H9 (cell line): ENCODE data around the gene ZNF469. TPM values are rescaled to one million over a fixed set of nuclear protein-coding genes. Genes with fewer than 3 reads are reported as not detected.

Source experiments
- DNase-seq: peaks from one replicate; pipeline ENCODE4 v3.0.0-alpha.2; 2017
- H2AFZ ChIP-seq: one replicate; pipeline ENCODE4 v1.6.1; 2013; ENCODE audit warnings: mild to moderate bottlenecking, low read length, control low read depth, moderate library complexity
- H2AK5ac ChIP-seq: 2 replicates; pipeline ENCODE4 v1.6.1; 2013; ENCODE audit warnings: low read length, control low read depth, mixed read lengths; ENCODE audit not compliant: insufficient read length
- H2BK120ac ChIP-seq: one replicate; pipeline ENCODE4 v1.6.1; 2013; ENCODE audit warnings: low read depth, mild to moderate bottlenecking, low read length, control low read depth, inconsistent platforms; ENCODE audit not compliant: poor library complexity, severe bottlenecking
- H2BK12ac ChIP-seq: 2 replicates; pipeline ENCODE4 v1.6.1; 2013; ENCODE audit warnings: low read length, control low read depth, mixed read lengths, low read depth; ENCODE audit not compliant: insufficient read length
- H2BK15ac ChIP-seq: 2 replicates; pipeline ENCODE4 v1.6.1; 2013; ENCODE audit warnings: low read depth, low read length, control low read depth
- H2BK20ac ChIP-seq: one replicate; pipeline ENCODE4 v1.6.1; 2013; ENCODE audit warnings: low read depth, mild to moderate bottlenecking, low read length, control low read depth, inconsistent platforms; ENCODE audit not compliant: poor library complexity, severe bottlenecking
- H2BK5ac ChIP-seq: 2 replicates; pipeline ENCODE4 v1.6.1; 2013; ENCODE audit warnings: low read length, control low read depth, mixed read lengths; ENCODE audit not compliant: insufficient read length
- H3K14ac ChIP-seq: 2 replicates; pipeline ENCODE4 v1.6.1; 2013; ENCODE audit warnings: low read length, control low read depth; ENCODE audit not compliant: insufficient read depth
- H3K18ac ChIP-seq: 2 replicates; pipeline ENCODE4 v1.6.1; 2013; ENCODE audit warnings: low read depth, mild to moderate bottlenecking, mixed read lengths, low read length, control low read depth; ENCODE audit not compliant: insufficient read length
- H3K23ac ChIP-seq: 2 replicates; pipeline ENCODE4 v1.6.1; 2013; ENCODE audit warnings: low read length, control low read depth, mixed read lengths, low read depth; ENCODE audit not compliant: insufficient read length
- H3K23me2 ChIP-seq: 2 replicates; pipeline ENCODE4 v1.6.1; 2013; ENCODE audit warnings: low read depth, mild to moderate bottlenecking, mixed read lengths, low read length, control low read depth; ENCODE audit not compliant: insufficient read length, poor library complexity, severe bottlenecking
- H3K27ac ChIP-seq: 2 replicates; pipeline ENCODE4 v1.5.1; 2013; ENCODE audit warnings: low read length, control low read depth, mixed read lengths, low read depth; ENCODE audit not compliant: insufficient read length
- H3K27me3 ChIP-seq: 2 replicates; pipeline ENCODE4 v1.6.1; 2013; ENCODE audit warnings: low read length, control low read depth, inconsistent platforms; ENCODE audit not compliant: insufficient read depth
- H3K4ac ChIP-seq: 2 replicates; pipeline ENCODE4 v1.6.1; 2013; ENCODE audit warnings: low read depth, mild to moderate bottlenecking, control low read depth, inconsistent platforms, low read length, moderate library complexity
- H3K4me1 ChIP-seq: 2 replicates; pipeline ENCODE4 v1.6.1; 2013; ENCODE audit warnings: low read length, control low read depth, inconsistent platforms; ENCODE audit not compliant: insufficient read depth
- H3K4me2 ChIP-seq: 2 replicates; pipeline ENCODE4 v1.6.1; 2013; ENCODE audit warnings: low read length, control low read depth, mixed read lengths; ENCODE audit not compliant: insufficient read length, insufficient read depth
- H3K56ac ChIP-seq: 2 replicates; pipeline ENCODE4 v1.6.1; 2013; ENCODE audit warnings: low read depth, mild to moderate bottlenecking, mixed read lengths, low read length, control low read depth; ENCODE audit not compliant: insufficient read length
- H3K79me1 ChIP-seq: 2 replicates; pipeline ENCODE4 v1.6.1; 2013; ENCODE audit warnings: low read depth, mild to moderate bottlenecking, moderate library complexity, low read length, control low read depth, inconsistent platforms; ENCODE audit not compliant: insufficient read depth, poor library complexity, severe bottlenecking
- H3K79me2 ChIP-seq: 2 replicates; pipeline ENCODE4 v1.6.1; 2013; ENCODE audit warnings: low read length, control low read depth, inconsistent platforms; ENCODE audit not compliant: insufficient read depth
- H3K9ac ChIP-seq: 2 replicates; pipeline ENCODE4 v1.6.1; 2013; ENCODE audit warnings: low read length, control low read depth, mixed read lengths; ENCODE audit not compliant: insufficient read length; ENCODE audit errors: extremely low read depth
- H3K9me3 ChIP-seq: one replicate; pipeline ENCODE4 v1.6.1; 2013; ENCODE audit warnings: low read depth, low read length, inconsistent platforms; ENCODE audit not compliant: control insufficient read depth
- H3T11ph ChIP-seq: one replicate; pipeline ENCODE4 v1.6.1; 2013; ENCODE audit warnings: mild to moderate bottlenecking, low read length, control low read depth, inconsistent platforms
- H4K20me1 ChIP-seq: one replicate; pipeline ENCODE4 v1.6.1; 2013; ENCODE audit not compliant: control insufficient read depth, insufficient read length, insufficient read depth
- H4K5ac ChIP-seq: 2 replicates; pipeline ENCODE4 v1.6.1; 2013; ENCODE audit warnings: low read depth, mild to moderate bottlenecking, mixed read lengths, low read length, control low read depth; ENCODE audit not compliant: insufficient read length
- H4K8ac ChIP-seq: replicated peaks from 2 replicates; pipeline ENCODE4 v1.6.1; 2013; ENCODE audit warnings: low read length, control low read depth, mixed read lengths, low read depth; ENCODE audit not compliant: insufficient read length
- H4K91ac ChIP-seq: 2 replicates; pipeline ENCODE4 v1.6.1; 2013; ENCODE audit warnings: low read depth, mild to moderate bottlenecking, moderate library complexity, mixed read lengths, low read length, control low read depth; ENCODE audit not compliant: insufficient read length
- H3K27ac Mint-ChIP-seq, 3 experiments: 2 replicates in 2 of 3; 3 replicates in 1 of 3; pipeline ENCODE4 v1.8.0; 2020 to 2021; ENCODE audit warnings: mixed read lengths in 3 of 3, mild to moderate bottlenecking in 1 of 3, moderate library complexity in 1 of 3
- H3K27me3 Mint-ChIP-seq: 2 replicates; pipeline ENCODE4 v1.8.0; 2021; ENCODE audit warnings: low read depth, mild to moderate bottlenecking, moderate library complexity, mixed read lengths
- H3K36me3 Mint-ChIP-seq, 3 experiments: 2 replicates in 2 of 3; 3 replicates in 1 of 3; pipeline ENCODE4 v1.8.0; 2020 to 2021; ENCODE audit warnings: low read depth in 3 of 3, mixed read lengths in 3 of 3; ENCODE audit not compliant: insufficient read depth in 1 of 3
- H3K4me1 Mint-ChIP-seq, 2 experiments: 2 replicates each; pipeline ENCODE4 v1.8.0; 2020; ENCODE audit warnings: mixed read lengths in 2 of 2
- H3K4me3 Mint-ChIP-seq, 2 experiments: 2 replicates in 1 of 2; 3 replicates in 1 of 2; pipeline ENCODE4 v1.8.0; 2020 to 2021; ENCODE audit warnings: mild to moderate bottlenecking in 2 of 2, mixed read lengths in 2 of 2, moderate library complexity in 1 of 2
- H3K9me3 Mint-ChIP-seq, 2 experiments: 2 replicates in 1 of 2; 3 replicates in 1 of 2; pipeline ENCODE4 v1.8.0; 2020; ENCODE audit warnings: mild to moderate bottlenecking in 2 of 2, mixed read lengths in 2 of 2, moderate library complexity in 1 of 2
- WGBS: extraction: QIAGEN DNeasy Blood & Tissue Kit; methylation state at CpG from one replicate; pipeline ENCODE4 v1.1.7; 2013; ENCODE audit warnings: missing lambda C conversion rate, low lambda C conversion rate, mixed read lengths; ENCODE audit not compliant: insufficient read length; ENCODE audit errors: extremely low coverage; 5-methylcytosine and 5-hydroxymethylcytosine counted together
- total RNA-seq: library from RNA; stranded (reverse); gene quantifications from 2 replicates; pipeline ENCODE4 v1.2.1, GENCODE V29; 2021
- TF ChIP-seq, protein P1 (sequence below): fragments of 200-600 bp; sonication (generic); conservative IDR thresholded peaks from 3 replicates; pipeline ENCODE4 v1.8.0; 2021; ENCODE audit warnings: antibody characterized with exemption, mild to moderate bottlenecking

ZNF469 gene
- total RNA-seq, 1 experiment from 2014 or later, result 4.4 TPM

DNA sequence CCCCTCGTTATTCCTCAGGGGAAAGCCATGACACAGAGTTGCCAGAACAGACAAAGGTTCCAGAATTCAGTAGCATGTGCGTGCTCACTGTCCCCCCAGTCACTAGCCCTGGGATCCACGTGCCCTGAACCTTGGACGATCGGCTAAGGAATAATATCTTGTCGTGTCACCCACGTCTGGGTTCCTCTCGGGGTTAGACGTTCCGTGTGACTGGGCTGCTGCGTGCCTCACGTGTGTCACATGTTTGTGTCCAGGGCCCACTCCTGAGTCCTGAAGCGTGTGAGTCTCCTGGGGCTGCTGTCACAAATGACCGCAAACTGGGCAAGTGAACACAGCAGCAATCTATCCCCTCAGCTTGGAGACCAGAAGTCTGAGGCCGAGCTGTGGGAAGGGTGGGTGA lies 12.4 kb upstream of the ZNF469 start:
- H2BK15ac ChIP-seq, result no peak overlapping the region
- H3K27me3 Mint-ChIP-seq, result peaks cover 8% of the 10 kb centered on the region
- no peak overlapping the region for H3T11ph ChIP-seq
- no peak overlapping the region for H4K5ac ChIP-seq
- H3K23ac ChIP-seq, result no peak overlapping the region
- H3K9me3 ChIP-seq, result no peaks in the 10 kb centered on the region
- H3K79me2 ChIP-seq, result no peaks in the 10 kb centered on the region
- TF ChIP-seq, protein P1, sequence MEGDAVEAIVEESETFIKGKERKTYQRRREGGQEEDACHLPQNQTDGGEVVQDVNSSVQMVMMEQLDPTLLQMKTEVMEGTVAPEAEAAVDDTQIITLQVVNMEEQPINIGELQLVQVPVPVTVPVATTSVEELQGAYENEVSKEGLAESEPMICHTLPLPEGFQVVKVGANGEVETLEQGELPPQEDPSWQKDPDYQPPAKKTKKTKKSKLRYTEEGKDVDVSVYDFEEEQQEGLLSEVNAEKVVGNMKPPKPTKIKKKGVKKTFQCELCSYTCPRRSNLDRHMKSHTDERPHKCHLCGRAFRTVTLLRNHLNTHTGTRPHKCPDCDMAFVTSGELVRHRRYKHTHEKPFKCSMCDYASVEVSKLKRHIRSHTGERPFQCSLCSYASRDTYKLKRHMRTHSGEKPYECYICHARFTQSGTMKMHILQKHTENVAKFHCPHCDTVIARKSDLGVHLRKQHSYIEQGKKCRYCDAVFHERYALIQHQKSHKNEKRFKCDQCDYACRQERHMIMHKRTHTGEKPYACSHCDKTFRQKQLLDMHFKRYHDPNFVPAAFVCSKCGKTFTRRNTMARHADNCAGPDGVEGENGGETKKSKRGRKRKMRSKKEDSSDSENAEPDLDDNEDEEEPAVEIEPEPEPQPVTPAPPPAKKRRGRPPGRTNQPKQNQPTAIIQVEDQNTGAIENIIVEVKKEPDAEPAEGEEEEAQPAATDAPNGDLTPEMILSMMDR, result no peak
- no peaks in the 10 kb centered on the region for H3K79me1 ChIP-seq
- no peak overlapping the region for H2AK5ac ChIP-seq
- no peak overlapping the region for H3K4me3 Mint-ChIP-seq
- H2BK20ac ChIP-seq, result no peak overlapping the region
- H3K14ac ChIP-seq, result no peak overlapping the region
- no peaks in the 10 kb centered on the region for H3K9me3 Mint-ChIP-seq
- no CpG with 5 or more reads among the region's 15 CpGs for WGBS
- H2BK12ac ChIP-seq, result no peak overlapping the region
- no peak overlapping the region for H3K4ac ChIP-seq
- H3K27me3 ChIP-seq, result no peaks in the 10 kb centered on the region
- no peak overlapping the region for H3K27ac Mint-ChIP-seq
- no peaks in the 10 kb centered on the region for H3K23me2 ChIP-seq
- H3K56ac ChIP-seq, result no peak overlapping the region
- H3K4me2 ChIP-seq, result no peak overlapping the region
- DNase-seq, result no peak
- no peak overlapping the region for H3K18ac ChIP-seq
- no peak overlapping the region for H2AFZ ChIP-seq
- no peak overlapping the region for H2BK5ac ChIP-seq
- no peak overlapping the region for H4K91ac ChIP-seq
- no peaks in the 10 kb centered on the region for H3K4me1 ChIP-seq
- H3K4me1 Mint-ChIP-seq, result no peaks in the 10 kb centered on the region
- H3K36me3 Mint-ChIP-seq, result 0 out of 7 replicates have a peak, but pooled peaks cover 0 to 2% (median 0%) of the 10 kb centered on the region in 3 experiments
- H3K27ac ChIP-seq, result no peak overlapping the region
- H2BK120ac ChIP-seq, result no peak overlapping the region
- no peaks in the 10 kb centered on the region for H4K20me1 ChIP-seq
- no peak overlapping the region for H4K8ac ChIP-seq
- H3K9ac ChIP-seq, result no peak overlapping the region
